Skin of body (tissue), 2 donors: Measurements from ENCODE around the gene AGBL3. TPM values are rescaled to one million over a fixed set of nuclear protein-coding genes. Genes with fewer than 3 reads are reported as not detected.
"Not testable (repeated sequence)": the region's sequence is repeated elsewhere in the genome, so short reads cannot be mapped to it uniquely, and the experiment has no call there.

ENCODE experiments used
- DNase-seq: peaks from one replicate; lab custom pipeline; 2025; lab: John Stamatoyannopoulos, UW
- total RNA-seq: library from RNA; depleted of rRNA; stranded (reverse); fragments of >200 nt; gene quantifications from one replicate; pipeline ENCODE4 v1.2.3, GENCODE V29; 2014

Gene AGBL3
- total RNA-seq, 1 donor from 2014 or later: 2.0 TPM

DNA sequence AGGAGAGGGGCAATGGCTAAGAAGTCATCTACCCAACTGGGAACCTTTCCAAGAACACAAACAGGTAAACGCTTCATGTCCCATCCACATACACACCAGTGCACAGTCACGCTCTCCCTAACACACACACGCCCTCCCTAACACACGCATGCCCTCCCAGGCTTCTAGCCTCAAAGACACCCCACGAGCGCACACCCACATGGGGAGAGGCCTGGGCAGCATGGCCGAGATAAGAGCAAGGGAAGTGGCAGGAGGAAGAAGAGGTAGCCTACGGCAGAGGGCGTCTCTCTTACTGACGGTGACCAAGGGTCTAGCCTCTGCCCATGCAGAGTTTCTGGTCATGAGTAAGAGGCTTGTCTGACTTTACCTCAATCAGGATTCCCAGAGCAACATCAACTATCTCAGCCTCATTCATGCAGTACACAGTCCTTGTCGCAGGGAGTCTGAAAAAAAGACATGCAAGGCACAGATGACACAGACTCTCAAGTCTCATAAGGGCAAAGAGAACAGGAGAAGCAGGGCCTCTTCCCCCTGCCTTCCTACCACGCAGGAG is 181.1 kb downstream of the AGBL3 start:
- DNase-seq: no peak

DNA sequence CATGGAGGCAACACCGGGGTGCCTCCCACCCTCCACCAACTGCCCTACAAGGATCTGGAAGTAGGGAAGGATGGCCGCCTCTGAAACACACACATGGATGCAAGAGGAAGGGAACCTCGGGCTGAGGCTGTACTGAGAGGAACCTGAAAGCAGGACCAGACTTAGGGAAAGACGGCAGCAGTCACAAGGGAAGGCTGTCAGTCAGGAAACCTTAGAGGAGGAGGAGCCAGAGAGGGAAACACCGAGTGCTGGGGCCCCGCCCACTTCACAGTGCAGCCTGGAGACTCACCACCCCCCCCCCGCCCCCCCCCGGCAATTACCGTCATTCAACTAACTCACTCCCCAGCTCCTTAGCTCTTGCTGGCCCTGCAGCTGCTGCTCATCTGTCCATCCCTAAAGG is 181.7 kb downstream of the AGBL3 start:
- DNase-seq: no peak

DNA sequence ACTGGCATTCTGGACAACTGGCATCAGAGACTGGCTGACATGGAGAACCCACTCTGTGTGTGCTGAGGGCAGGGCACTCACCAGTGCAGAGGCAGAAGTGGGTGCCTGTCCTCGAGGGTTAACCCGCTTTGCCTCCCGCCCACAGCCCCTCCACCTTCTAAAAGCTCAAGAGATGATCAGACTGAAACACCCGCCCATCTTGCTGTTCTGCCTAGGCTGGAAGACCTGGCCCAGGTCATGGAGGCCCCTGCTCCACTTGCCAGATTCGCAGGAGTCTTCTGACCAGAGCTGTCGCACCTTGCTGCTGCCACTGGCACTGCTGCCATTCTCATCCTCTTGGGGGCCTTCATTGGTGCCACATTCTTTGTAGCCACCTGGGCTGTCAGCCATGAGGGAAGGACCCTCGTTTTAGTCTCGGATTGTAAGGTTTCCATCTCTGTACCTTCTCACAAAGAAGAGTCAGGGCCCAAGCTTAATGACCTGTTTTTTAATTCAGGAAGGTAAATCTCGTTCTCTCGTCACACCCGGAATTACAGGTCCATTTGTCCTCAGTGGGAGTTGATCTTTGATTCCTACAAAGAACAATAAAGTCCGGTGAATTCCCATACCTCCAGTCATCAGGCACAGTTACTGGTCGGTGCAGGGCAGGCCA is 182.3 kb downstream of the AGBL3 start:
- DNase-seq: no peak

DNA sequence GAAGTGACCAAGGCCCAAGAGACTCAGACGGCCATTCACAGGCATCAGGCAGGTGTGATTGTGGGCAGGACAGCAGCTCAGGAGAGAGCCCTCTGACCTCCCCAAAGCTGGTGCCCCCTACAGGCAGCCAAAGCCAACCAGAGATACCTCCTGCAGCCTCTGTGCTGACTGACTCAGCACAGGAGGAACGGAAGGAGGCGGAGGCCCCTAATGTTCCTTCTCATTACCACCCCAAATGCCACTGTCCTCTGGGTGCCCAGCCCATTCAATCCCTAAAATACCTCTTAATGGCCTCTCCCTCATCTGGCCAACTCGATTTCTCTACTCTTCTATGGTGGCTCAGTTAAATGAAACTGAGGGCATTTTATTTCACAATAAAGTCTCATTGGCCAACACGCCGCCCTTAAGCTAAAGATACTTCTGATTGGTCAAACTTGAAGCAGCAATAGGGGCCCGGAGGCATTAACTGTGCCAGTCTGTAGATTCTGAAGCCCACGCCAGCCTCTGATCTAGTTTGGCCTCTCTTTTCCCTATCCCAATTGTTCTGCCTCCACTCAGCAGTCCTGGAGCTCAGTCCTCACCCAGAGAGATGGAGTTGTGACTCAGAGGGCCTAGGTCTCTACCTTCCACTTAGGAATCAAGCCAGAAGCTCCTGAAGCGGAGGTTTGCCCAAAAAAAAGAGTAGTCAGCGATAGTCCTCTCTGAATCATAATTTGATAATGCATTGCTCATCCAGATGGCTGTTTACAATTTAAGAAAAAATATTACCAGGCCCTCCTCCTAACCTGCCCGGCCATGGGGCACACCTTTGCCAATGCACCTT is 183.0 kb downstream of the AGBL3 start:
- no peak for DNase-seq

DNA sequence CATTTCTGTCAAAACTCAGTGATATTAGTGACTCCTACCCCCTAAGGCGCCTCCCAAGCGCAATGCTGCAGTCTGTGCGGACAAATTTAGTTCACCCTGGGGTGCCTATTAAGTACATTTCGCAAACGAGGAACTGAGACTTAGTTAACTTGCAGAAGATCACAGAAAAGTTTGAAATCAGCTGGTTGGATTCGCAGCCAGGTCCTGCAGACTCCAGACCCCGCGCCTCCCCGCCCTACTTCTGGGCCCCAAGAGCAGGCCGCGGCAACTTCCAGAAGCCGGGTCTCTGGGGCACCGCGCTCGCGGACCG is 183.6 kb downstream of the AGBL3 start:
- no peak for DNase-seq

DNA sequence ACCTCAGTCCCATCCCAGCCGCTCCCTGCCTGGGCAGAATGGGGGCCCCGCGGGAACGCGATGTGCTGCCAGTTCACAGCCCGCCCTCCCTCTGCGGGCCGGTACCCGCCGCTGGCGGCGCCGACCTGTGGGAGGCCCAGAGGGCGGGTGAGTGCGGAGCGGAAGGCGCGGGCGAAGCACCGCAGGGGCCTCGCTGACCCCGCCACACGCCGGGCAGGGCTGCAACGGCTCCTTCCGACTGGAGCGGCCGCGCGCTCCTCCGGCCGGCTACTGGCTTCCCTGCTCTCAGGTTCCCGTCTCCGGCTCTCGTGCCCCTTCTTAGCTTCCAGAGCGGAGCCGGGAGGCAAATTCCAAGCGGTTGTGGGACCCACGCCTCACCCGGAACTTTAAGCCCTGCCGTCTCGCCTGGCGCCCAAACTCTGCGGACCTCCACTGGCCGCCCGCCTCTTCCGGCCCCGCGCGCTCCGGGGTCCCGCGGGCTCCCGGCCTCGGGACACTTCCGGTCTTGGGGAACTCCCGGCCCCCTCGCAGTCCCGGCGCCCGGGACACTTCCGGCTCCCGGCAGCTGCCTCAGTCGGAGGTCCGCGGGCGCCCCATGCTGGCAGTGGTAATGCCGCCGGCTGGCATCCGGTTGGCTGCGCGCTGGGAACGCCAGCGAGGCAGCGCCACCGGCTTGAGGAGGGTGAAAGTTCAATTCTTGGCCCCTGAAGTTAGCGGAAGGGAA is 184.1 kb downstream of the AGBL3 start, which contains the start of gene CYREN:
Gene CYREN, minus strand, starts transcription at position 434 of the 724 bp plus-strand sequence. CDS start 1,785 bp downstream, outside the sequence.
- peak; percentile 72 for DNase-seq

DNA sequence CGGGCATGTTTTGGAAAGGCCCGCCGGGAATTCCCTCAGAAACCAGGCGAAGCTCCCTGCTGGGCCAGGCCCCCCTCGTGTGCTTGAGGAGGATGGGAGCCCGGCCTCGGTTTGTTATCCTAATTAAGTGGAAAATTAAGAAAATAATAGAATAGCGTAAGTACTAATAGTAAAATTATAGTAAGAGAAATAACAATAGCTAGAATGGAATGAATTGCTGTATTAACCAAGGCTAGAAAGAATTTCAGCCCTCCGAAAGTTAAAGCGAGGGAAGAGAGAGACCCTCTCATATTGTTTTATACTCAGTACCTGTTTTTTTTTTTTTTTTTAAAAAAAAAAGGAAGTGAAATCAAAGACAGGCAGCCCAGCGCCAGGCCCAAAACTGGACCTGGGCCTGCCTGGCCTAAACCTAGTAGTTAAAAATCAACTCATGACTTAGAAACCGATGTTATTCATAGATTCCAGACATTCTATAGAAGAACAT is 184.7 kb downstream of the AGBL3 start:
- DNase-seq: not testable (repeated sequence)

DNA sequence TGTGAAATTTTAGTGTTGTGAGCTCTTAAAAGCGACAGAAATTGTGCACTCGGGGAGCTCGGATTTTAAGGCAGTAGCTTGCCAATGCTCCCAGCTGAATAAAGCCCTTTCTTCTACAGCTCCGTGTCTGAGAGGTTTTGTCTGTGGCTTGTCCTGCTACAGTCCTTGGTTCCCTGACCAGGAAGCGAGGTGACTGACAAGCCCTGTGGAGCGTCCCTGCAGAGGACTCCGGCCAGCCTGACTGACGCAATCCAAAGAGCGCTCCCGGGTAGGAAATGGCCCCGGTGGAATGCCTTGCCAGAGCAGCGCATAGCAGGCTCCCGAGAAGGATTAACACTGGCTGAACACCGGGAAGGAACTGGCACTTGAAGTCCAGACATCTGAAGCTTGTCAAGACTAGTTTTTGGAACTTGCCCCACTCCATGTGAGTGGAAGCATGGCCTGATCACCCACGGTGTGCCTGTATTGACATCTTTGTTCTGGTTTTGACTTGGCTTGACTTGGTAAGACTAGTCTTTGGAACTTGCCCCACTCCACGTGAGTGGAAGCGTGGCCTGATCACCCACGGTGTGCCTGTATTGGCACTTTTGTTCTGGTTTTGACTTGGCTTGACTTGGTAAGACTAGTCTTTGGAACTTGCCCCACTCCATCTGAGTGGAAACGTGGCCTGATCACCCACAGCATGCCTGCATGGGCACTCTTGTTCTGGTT is 185.4 kb downstream of the AGBL3 start:
- DNase-seq: not testable (repeated sequence)

DNA sequence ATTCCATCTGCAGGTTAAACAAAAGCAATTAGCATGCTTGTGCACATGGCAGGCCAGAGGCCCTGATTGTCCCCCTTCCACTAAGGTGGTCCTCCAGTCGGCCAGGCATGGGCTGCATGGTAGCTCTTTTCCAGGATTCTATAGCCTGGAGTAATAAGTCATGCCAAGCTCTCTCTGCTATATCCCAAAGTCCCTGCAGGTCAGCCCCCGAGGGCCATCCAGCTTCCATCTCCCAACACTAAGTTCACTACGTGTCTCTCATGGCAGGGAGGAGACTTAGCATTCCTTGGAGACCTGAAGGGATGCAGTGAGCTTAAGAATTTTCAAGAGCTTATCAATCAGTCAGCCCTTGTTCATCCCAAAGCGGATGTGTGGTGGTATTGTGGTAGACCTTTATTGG is 187.6 kb downstream of the AGBL3 start:
- not testable (repeated sequence) for DNase-seq

DNA sequence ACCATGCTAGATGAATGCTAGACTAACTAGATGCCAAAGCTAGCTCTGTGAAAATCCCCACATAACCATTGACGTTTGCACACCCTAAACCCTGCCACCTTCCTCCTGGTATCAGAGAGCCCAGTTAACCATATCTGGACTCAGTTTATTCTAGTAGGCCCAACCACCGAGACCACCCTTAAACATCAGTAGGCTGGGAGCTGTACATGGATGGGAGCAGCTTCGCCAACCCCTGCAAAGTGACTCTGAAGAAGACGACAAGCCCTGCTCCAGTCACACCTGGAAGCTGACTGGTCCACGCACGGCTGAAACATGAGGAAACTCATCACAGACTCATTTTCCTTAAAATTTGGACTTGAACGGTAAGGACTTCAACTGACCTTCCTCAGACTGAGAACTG is 188.6 kb downstream of the AGBL3 start:
- DNase-seq: no peak

DNA sequence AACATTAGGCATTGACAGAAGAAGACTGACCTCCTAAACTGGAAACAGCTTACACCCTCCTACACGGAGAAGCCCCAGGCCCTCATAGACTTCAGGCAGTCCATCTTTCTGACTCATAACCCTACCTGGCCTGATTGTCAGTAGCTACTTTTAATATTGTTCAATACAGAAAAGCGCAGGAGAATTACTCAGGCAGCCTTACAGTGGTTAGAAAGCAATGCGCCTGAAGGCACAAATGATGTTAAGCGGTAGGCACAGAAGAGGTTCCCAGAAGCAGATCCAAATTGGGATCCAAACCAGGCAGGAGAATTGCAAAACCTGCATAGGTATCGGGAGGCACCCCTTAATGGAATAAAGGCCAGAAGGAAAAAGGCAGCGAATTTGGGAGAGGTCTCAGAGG is 189.6 kb downstream of the AGBL3 start:
- no peak for DNase-seq

DNA sequence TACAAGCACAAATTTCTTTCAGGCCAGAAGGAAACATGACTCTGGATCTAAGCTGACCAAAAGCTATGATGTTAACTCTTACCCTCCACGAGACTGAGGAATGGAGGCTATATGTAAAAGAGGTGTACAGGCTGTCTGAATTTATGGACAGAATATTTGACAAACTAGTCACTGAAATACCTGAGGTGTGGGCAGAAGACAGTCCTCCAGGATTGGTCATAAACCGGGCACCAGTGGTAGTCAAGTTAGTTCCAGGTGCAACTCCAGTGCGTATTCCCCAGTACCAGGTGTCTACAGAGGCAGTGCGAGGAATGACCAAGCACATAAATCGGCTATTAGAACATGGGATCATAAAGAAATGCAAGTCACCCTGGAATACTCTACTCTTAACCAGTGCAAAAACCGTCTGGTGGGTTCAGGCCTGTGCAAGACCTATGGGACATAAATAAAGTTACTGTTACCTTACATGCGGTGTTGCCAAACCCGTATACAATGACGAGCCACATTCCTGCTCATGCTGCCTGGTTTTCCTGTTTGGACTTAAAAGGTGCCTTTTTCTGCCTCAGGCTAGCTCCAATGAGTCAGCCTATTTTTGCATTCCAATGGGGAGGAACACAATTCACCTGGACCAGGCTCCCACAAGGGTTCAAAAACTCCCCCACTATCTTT is 190.9 kb downstream of the AGBL3 start:
- no peak for DNase-seq

DNA sequence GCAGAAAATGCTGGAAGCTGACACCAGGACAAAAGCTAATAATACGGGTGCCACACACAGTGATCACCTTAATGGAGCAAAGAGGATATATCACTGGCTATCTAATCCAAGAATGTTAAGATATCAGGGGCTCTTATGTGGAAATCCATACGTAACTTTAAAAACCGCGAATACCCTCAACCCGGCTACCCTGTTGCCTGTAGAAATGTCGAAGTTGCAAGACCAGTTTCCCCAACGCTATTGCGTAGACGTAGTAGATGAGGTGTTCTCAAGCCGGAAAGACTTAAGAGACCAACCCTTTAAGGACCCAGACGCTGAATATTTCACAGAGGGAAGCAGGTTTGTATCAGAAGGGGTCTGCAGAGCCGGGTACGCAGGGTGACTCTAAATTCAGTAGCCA is 192.1 kb downstream of the AGBL3 start:
- DNase-seq: no peak

DNA sequence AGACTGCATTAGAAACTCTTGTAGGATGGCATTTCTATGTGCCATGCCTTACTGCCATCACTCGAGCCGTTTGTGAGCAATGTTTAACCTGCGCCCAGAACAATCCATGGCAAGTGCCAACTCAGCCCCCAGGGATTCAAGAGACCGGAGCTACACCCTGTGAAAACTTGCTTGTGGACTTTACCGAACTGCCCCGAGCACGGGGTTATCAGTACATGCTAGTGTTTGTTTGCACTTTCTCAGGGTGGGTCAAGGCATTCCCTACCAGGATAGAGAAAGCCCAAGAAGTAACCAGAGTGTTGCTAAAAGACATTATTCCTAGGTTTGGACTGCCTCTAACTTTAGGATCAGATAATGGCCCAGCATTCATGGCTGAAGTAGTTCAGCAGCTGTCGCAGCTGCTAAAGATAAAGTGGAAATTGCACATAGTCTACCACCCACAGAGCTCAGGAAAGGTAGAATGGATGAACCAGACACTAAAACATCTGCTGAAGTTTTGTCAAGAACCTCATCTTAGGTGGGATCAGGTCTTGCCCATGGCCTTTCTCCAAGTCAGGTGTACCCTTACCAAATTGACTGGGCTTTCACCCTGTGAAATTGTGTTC is 193.1 kb downstream of the AGBL3 start:
- no peak for DNase-seq

DNA sequence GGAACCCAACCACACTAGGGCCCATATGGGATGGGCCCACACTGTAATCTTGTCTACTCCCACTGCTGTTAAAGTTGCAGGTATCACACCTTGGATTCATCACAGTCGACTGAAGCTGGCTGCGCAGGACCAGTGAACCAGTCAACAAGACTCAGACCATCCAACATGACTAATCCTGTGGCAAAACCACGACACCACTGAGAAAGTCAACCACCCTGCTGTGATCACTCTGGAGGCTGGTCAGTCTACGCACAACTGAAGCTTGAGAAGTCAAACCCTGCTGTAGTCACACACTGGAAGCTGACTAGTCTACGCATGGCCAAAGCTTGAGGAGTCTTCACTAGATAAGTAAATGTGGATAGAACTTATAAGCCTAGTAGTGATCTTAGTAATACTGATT is 193.8 kb downstream of the AGBL3 start:
- DNase-seq: no peak

DNA sequence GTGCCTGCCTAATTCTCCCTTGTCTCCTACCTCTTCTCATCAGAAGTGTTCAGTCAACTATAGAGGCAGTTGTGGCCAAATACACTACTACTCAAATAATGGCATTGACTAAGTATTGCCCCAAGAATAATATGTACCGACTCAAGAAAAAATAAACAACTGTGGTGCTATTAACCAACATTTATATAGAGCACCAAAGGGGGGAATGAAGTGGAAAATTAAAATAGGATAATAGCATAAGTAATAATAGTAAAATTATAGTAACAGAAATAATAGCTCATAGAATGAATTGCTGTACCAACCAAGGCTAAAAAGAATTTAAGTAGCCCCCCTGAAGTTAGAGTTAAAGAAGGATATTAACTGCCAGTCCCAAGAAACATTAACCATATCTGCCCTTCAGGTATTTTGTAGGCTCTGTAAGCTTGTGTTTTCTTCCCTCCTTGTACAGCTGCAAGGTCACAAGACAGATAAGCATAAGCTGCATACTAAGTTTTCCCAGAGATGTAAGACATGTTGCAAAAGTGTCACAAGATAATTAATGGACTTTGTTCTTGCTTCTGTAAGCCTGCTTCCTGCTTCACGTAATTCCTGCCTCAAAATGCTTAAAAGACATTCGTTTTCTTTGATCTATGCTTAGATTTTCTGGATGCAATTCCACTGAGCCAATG is 195.1 kb downstream of the AGBL3 start:
- DNase-seq: no peak

DNA sequence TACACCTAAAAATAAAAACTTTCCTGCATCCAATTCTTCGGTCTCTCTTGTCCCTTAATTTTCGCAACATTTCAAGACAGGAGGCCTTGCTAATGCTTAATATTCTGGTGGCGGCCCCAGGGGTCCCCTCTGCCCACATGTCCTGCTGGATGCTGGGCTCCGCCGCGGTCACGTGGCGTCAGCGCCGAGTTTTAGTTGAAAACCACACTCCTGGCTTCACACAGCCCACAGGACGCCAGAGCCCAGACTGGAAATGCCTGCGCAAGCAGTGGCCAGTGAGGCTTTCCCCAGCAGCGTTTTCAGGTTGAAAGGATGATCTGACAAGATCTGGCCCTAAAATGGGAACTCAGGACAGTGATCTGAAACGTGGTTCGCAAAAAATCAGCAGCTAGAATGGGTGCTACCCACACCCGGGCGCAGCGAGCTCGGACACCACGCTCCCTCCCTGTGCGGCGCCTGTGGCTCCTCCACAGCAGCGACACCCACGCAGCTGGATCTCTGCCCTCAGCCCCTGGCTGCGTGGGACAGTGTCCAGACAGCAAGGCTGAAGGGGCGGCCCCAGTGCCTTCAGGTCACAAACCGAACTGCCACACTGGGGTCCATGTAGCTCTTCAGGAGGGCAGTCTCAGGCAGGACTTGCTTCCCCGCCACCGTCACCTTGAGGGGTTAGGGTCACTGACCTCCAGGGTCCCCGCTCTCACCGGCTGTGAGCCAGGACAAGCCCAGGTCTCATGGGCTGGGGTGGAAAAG is 195.8 kb downstream of the AGBL3 start:
- DNase-seq: no peak

DNA sequence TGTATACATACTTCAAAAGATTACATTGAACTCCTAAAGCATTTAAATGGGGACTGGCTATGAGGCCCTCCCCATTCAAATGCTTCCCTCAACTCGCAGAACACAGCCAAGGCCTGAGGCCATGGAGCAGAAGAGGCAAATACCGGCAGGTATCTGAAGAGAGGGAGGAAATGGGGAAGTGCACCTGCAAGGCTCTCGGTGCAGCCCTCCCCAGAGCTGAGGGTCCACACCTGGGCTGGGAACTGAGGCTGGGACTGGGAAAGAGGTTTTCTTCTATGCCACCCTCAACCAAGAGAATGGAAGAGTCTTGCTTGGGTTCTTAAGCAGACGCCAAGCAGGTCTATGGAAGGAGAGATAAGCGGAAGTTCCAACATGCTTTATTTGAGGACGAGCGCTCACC is 197.2 kb downstream of the AGBL3 start:
- no peak for DNase-seq

DNA sequence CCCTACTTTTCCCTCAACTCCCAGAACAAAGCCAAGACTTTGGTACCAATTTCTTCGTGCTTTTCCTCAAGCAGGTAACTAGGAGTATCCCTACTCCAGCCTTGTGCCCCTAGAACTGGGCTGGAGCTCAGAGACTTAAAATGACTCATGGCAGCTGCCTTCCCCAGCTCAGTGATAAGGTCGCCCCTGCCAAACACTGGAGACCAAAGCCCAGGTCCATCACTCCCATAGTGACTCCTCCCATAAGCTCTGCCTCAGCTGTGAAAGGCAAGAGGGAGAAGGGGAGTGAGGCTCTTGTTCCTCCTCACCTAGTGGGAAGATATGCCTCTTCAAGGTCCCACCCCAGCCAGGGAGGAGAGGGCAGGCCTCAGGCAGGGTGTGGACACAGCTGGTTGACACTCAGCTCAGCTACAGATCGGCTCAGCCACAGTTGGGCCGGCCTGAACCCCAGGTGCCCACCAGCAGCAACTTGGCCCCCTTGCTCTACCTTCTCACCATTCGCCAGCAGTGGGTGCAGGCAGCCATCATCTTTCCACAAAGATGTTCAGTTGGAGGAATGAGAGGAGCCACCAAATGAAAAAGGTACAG is 198.0 kb downstream of the AGBL3 start:
- no peak for DNase-seq
